T-helper 2 cell treated with Interferon-gamma antibody and Interleukin-4, amounts not matched to agents 100 ng/mL and 5 ng/mL, for 36 hours (primary cell): Measurements from ENCODE around the gene CDC14B. TPM values are rescaled to one million over a fixed set of nuclear protein-coding genes. Genes with fewer than 3 reads are reported as not detected.
"Not testable (repeated sequence)": the region's sequence is repeated elsewhere in the genome, so short reads cannot be mapped to it uniquely, and the experiment has no call there.

Experiments
- intact Hi-C: fragments of 100-400 bp; cut with micrococcal nuclease; formaldehyde crosslinking; loops from one replicate; pipeline ENCODE4 v1.15.1; 2023
- total RNA-seq: library from RNA; stranded (reverse); gene quantifications from 2 replicates; pipeline ENCODE4 v1.2.3, GENCODE V29; 2022

Gene CDC14B
- total RNA-seq, 1 donor from 2014 or later: 1.1 TPM

DNA sequence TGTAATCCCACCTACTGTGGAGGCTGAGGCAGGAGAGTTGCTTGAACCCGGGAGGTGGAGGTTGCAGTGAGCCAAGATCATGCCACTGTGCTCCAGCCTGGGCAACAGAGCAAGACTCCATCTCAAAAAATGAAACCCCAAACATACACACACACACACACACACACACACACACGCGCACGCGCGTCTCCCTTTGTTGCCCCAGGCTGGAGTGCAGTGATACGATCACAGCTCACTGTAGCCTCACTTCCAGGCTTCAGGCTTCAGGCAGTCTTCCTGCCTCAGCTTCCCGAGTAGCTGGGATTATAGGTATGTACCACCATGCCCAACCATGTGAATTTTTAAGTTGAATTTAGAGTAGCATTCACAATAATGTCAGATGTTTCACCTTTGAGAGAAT is 13.9 kb upstream of the CDC14B start:
- intact Hi-C loops: not testable (repeated sequence)

DNA sequence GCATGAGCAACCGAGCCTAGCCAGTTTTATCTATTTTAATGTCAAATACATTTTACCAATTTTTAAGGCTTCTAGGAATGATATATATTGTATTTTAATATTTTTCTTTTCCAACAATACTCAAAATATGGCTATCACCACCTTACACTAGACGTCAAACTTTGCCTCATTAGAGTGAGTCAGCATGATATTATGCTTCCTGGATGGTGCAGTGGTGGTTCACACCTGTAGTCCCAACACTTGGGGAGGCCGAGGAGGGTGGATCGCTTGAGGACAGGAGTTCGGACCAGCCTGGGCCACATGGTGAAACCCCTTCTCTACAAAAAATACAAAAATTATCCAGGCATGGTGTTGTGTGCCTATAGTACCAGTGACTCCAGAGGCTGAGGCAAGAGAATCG is 7.3 kb upstream of the CDC14B start:
- intact Hi-C loops: no loop called here

DNA sequence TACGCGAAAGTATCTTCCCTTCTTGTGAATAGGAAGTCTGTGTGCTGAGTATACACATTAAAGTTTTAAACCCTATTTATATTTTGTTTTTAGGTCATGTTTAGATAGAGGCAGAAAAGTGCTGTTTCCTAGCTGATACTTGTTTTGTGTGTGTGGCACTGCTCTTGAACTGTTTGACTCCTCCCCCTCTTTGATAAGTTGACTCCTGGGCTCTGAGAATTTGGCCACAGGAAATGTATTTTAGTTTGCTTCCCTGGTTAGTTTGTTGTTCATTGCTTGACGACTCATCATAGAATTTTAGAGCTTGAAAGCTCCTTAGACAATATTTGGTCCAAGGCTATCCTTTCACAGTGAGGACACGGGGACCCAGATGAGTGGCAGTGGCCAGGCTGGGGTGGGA is 2.0 kb upstream of the CDC14B start:
- intact Hi-C loops: no loop called here

DNA sequence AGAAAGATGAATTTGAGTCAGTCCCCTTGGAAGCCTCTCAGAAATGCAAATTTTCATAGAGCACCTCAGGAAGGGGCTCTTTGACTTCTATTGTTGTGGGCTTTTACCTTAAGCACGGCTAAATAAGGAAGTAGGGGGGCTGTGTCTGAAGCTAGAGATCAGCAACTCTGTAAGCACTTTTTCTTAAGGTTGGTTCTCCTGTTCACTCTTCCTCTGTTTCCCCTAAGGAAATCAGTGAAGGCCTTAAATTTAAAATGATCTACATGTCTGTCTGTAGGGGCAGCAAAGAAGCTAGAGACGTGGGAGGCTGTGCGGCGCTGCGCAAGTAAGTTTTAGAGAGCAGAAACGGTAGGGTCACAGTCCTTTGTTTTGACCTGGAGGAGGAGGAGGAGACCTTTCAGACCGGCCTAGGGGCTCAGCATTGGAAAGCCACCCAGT is 1.2 kb upstream of the CDC14B start:
- intact Hi-C loops: no loop called here

DNA sequence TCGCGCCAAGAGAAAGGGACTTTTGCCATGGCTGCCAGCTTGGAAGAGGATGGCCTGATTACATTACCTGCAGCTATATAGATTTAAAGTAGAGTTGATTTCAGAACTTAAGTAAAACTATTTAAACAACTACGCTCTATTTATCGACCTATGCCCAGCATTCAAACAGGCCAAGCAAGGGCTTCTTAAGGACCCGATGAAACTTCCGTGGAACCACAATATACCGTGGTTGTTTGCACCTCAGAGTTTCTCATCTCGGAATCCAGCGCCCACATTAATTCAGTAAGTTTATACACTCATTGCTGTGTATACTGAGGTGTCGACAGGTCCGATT is 505 bp upstream of the CDC14B start:
- intact Hi-C loops: no loop called here

DNA sequence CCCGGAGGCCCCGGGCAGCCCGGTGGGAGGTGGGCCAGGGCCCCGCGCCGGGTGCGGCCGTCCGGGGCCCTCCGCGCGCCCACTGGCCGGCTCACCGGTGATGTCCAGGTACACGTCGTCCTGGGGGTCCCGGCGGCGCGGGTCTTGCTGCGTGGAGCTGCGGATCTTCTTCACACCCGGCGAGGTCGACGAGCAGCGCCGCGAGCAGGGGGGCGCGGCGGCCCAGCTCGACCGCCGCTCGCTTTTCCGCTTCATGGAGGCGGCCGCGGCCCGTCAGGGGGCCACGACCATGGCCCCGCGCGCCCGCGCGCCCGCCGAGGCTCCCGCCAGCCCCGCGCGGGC is 548 bp downstream of the CDC14B start:
- intact Hi-C loops: loop anchor here (1.0 kb wide), 1 partner anchor 36 kb away; the partner anchor contains the start of gene PRXL2C

DNA sequence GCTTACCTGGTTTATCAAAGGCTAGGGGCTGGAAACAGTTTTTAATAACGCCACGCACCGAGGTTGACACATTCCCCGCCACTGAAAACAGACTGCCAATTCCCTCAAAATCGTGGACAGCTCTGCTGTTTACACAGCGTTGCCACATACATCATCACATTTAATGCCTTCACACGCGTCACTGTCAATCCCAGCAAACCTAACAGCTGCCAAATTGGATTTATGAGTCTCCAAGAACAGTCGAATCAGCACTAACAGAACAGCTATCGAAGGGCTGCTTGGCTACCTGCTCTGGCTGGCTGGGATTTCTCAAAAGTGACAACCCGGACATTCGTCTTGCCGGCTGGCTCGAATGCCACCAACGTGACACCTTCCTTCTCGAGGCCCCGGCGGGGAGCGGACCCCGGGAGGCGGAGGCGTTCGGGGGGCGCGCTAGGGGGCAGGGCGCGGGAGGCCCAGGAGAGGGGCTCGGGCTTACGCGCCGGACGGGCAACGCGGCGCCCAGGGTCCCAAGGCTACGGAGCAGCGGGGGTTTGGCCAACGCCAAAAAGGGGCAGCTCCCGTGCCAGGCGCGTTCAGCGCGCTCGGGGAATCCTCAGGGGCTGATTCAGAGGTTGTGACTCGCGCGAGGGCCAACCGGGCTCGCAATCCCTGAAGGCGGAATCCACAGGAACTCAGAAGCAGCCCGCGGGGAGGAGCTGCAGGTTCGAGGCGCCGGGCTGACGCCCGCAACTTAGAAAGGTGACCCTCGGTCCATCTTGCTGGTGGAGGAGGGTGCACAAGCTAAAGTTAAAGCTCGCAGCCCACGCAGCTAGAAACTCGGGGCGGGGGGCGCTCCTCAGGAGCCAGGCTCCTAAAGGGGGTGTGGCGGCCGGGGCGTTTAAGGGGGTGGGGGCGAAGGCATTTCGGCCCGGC is 1.2 kb downstream of the CDC14B start:
- intact Hi-C loops: loop anchor here (1.0 kb wide), 1 partner anchor 37 kb away; the partner anchor contains the start of gene PRXL2C

DNA sequence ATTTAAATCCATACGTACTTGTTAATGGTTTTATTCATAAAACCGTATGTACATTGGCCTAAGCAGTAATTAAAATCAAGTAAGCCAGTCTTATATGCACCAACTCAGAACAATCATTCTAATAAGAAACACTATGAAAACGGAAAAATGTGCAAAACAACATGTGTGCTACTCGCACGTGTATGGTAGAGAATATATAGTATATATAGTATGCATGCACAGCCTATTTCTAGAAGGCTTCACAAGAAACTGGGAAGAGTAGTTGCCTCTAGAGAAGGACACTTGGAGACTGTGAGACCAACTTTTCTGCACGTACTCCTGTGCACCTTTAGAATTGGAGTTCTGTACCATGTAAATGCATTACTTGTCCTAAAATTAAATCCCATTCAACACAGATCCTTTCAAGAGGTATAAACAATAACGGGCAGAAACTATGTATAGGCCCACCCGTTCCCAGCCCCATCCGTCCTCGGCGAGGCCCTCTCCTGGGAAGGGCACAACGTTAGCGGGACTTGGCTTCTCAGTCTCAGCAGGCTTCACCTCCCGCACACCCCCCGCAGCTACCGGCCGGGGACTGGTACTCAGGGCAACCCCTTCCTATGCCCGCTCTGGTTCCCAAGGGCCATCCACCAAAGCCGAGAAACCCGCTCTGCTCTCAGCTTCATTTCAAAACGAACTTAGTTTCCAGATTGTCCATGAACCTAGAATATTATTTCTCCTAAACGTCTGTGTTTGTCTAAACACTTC is 2.0 kb downstream of the CDC14B start:
- intact Hi-C loops: no loop called here

DNA sequence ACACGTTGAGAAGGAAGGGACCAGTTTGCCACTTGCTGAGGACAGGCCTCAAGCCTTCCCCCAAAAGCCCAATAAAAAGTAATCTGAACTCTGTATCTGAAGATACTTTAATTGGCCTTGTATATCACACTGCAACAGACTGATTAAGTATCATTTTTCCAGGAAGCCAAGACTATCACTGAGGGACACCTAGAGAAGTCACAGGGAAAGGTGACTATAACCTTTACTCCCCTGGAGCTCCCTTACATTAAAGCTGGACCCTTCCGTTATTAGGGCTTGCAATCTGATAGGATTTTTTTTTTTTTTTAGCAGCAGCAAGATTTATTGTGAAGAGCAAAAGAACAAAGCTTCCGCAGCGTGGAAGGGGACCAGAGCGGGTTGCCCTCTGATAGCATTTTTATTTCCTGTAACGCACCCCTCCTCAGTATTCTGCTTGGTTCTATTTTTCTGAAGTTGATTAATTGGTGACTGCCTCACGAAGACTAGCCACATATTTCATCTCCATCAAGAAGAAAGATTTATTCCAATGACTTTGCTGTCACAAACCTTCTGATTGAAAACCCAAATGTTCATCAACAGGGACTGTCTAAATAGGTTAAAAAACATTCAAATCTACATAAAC is 2.7 kb downstream of the CDC14B start:
- intact Hi-C loops: no loop called here

DNA sequence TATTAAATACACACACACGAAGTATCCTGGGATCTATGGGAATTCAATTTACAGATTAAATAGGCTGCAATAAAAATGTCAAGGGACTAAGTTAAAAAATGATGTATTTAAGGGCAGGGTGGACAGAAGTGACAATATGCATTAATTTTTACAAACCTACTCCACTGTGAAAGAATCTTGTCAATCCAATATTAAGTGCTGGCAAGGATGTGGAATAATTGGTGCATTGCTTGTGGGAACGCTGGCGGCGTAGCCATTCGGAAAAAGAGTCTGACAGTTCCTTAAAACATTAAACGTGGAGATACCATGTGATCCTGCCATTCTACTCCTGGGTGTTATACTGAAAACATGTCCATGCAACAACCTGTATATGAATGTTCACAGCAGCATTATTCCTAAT is 4.2 kb downstream of the CDC14B start:
- intact Hi-C loops: no loop called here

DNA sequence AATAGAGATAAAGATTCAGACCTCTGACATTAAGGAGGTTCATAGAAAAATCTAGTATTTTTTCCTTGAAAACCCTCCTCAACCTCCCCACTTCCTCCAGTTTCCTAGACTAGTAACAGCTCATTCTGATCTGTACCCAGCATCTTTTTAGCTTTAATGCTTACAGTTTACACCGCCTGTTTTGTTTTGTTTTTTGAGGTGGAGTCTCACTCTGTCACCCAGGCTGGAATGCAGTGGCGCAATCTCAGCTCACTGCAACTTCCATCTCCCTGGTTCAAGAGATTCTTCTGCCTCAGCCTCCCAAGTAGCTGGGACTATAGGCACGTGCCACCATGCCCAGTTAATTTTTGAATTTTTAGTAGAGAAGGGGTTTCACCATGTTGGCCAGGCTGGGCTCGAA is 5.0 kb downstream of the CDC14B start:
- intact Hi-C loops: not testable (repeated sequence)

DNA sequence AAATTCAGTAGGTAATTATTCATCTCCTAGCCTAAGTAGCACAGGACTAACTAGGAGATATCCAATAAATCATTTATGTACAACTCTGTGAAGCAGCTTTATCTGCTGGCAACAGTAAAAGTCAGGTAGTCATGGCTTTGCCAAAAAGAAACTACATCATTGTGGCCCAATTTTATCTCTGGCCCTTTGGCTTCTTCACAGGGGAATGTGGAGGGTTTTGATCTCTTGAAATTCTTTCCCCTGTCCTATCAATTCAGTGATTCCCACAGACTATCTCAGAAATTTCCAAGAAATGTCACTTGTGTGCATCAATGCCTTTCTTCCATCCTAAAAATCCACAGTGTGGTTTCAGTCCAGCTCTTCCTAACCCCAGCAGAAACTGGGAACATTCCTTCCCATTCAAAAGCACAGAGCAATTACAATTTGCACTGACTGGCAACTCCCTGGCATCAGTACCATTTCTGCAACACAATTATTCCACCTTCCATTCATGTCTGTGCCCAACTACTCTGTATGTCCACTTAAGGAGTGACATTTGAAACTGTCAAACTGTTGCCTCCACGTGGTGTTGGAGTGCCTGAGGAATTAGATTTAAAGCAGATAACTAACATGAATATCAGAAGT is 6.6 kb downstream of the CDC14B start:
- intact Hi-C loops: no loop called here

DNA sequence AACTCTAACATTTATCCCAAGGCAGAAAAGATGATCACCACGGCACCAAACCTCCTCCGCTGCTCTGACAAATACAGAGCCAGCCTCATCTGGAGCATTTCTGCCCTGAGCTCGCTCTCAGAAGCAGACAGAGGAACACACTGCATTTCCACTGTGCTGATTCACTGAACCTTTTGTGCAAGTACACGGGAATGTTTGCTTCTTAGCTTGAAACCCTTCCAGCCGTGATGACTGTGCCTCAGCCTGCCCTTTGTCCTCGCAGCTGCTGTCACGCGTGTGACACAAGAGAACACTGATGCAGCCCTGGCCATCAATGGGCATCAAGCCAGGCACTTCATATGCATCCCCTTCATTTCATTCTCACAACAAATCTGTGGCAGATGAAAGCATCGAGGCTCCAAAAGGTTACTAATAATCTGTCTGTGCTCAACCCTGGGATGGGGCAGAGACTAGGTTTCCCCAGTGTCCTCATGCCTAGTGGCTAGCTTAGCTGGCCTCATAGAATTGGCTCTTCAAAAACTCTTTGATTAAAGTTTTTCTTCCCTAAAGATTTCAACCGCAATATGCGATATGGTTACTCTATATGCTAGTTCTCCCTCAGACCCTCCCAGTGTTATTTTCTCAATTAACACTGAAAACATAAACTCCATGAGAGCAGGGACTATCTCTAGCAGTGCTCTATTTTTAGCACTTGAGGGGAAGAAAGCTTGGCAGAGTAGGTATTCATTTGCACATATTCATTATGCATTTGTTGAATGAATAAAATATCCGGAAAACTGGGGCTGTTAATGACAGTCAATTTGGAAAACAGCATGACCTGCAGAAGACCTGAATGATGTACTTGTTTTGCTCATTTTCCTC is 7.3 kb downstream of the CDC14B start:
- intact Hi-C loops: no loop called here

DNA sequence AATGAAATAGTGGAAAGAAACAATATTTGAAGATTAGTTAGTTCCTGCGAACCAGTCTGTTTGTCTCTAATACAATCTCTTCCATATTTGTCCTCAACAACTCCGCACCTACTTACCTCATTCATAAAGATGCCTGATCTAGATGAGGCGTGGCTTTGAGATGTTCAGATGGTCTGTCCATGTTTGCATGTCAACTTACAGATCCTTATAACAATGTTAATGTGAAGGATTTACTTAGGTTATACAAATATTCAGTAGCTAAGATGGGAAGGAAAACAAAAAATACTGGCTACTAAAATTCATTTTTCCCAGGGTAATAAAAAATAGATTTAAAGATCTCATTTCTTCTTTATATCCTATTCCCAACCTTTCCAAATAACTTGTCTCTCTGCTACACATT is 8.3 kb downstream of the CDC14B start:
- intact Hi-C loops: no loop called here

DNA sequence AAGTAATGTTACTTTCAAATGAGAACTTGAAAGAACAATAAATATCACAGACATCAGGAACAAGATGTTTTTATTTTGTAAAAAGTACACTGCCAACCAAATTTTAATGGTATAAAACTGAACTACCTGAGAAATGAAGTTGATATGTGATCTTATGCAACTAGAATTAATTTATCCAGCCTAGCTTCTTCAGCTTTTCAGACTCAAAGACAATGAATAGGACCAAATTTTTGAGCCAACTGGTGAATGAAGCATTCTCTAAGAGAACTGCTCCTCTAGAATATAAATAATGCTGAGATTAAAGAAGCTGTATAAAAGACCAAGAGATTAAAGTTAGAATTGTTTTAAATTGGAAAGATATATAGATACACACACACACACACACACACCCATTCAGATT is 9.9 kb downstream of the CDC14B start:
- intact Hi-C loops: no loop called here

DNA sequence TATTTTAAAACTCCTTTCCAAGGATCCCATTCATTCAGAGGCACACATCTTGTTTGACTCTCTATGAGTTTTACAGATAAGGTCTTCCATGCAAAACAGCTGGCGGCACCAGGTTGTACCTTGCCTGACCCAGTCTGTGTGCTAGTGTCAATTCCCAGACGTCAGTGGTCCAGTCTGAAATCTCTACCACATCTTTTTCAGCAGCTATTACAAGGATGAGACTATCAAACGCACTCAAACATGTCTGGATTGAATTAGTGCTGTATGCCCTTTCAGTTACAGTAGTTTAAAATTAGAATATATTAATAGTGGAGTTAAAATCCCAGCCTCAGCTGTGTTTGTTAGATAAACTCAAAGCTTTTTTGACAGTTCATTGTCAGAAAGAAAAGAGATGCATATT is 11.7 kb downstream of the CDC14B start:
- intact Hi-C loops: no loop called here

DNA sequence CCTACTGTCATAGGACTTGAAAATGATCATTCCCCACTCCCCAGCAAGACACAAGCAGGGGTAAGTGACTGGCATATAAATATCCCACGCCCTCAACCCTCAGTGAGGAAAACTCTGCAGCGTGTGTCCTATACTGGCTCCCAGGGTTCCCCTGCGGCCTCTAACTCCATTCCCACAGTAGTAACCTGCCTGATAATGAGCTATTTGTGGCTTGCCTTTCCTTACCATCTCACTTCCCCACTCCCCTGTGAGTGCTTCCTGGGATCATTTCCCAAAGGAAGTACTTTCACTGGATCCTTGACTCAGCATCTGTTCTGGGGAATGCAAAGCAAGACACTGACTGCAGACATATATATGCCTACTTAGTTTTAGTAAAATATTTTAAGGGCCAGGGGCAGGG is 14.3 kb downstream of the CDC14B start:
- intact Hi-C loops: no loop called here

DNA sequence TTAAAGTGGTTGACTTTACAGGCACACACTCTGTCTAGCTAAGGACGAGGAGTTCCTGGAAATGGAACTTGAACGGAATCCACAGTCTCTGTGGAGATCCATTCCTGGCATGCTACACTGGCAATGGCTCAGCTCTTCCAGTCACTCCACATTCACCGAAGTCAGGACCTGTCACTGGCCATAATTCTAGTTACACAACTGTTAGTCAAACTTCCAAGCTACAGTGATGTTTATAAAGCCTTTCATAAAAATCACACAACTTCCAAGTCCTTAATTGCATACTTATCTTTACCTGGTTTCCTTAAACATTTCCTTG is 15.7 kb downstream of the CDC14B start:
- intact Hi-C loops: no loop called here

DNA sequence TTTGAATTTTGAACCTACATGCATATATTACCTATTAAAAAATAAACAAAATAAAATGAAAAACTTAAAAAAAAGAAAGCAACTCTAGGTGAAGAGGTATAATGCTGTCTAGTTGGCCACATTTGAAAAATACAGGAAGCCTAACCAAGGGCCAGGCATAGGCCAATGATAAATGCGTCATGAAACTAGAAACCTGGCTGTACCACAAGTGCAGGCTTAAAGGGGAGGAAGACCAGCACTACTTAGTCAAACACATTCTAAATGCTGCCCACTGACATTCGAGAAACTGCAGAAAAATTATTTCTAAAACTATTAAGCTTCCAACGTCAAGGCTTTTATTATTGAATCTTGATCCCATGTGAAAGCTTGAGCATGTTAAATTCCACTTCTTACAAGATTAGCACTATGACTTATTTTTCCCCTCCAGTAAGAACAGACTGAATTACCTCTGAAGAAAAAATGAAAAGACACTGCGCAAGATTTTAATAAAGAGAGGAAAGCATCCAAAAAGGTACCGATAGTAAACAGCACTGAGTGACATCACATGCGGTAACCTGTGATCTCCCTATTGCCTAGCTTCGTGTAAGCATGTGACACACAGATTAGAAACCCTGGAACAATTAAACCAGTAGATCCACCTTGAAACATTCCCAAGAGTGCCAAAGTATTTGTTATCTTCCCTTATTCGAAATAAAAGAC is 16.2 kb downstream of the CDC14B start:
- intact Hi-C loops: no loop called here

DNA sequence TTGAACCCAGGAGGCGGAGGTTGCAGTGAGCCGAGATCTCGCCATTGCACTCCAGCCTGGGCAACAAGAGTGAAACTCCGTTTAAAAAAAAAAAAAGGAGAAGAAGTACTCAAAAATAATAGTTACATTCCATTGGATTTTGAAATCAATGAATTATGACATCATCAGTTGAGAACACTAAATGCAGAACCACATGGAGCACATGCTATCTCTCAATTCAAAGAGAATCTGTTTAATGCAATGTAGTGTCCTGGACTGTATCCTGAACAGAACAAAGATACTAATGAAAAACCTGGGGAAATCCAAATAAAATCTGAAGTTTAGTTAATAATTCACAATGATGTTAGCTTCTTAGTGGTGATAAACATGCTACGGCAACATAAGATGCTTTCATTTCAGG is 20.3 kb downstream of the CDC14B start:
- intact Hi-C loops: no loop called here
